Measurements from ENCODE around the gene AGPAT3. TPM values are rescaled to one million over a fixed set of nuclear protein-coding genes. Genes with fewer than 3 reads are reported as not detected.

AGPAT3 gene
- total and polyA plus RNA-seq, 8 donors: 9.9 to 83.1 (median 36.7) TPM

DNA sequence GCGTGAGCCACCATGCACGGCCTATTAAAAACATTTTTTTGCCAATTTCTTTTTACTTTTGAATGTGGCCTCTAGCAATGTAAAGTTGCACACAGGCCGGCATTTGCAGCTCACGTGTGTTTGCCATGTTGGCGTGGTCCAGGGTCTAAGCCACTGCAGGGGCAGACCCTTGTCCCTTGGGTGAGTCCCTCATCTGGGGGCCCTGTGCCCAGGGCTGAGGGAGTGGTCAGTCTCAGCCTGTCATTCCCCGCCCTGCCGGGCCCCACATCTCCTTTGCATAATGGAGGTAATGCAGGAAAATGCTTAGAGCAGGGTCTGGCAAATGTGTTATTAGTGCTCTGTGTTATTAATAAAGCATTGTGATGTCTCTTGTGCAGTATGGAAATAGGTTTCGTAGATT is 16.9 kb downstream of the AGPAT3 start:
- Histone ChIP-seq H3K4me3 (no peak overlapping the region), H3K36me3 (peaks cover 0 to 16% (median 10%) of the 10 kb centered on the region in 4 donors), H3K27ac (no peak overlapping the region), H3K4me1 (peaks cover 38 to 73% (median 50%) of the 10 kb centered on the region in 4 donors), H3K9me3 (no peaks in the 10 kb centered on the region), H3K27me3 (no peaks in the 10 kb centered on the region)
- TF ChIP-seq, protein P1, sequence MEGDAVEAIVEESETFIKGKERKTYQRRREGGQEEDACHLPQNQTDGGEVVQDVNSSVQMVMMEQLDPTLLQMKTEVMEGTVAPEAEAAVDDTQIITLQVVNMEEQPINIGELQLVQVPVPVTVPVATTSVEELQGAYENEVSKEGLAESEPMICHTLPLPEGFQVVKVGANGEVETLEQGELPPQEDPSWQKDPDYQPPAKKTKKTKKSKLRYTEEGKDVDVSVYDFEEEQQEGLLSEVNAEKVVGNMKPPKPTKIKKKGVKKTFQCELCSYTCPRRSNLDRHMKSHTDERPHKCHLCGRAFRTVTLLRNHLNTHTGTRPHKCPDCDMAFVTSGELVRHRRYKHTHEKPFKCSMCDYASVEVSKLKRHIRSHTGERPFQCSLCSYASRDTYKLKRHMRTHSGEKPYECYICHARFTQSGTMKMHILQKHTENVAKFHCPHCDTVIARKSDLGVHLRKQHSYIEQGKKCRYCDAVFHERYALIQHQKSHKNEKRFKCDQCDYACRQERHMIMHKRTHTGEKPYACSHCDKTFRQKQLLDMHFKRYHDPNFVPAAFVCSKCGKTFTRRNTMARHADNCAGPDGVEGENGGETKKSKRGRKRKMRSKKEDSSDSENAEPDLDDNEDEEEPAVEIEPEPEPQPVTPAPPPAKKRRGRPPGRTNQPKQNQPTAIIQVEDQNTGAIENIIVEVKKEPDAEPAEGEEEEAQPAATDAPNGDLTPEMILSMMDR (IDR thresholded peaks at IDR 0.05): no peak
- no peak for TF ChIP-seq POLR2A (IDR thresholded peaks at IDR 0.05)
- TF ChIP-seq POLR2AphosphoS5 (IDR thresholded peaks at IDR 0.05): no peak
- TF ChIP-seq EP300 (IDR thresholded peaks at IDR 0.05): no peak
- 94 to 98% (median 94%) methylated on average over 8 of the region's 8 CpGs for WGBS, 5 donors
- DNase-seq: no peak
- intact Hi-C loops (cut with DNase I; ENCODE audit: low total_unique reads): no loop called here

DNA sequence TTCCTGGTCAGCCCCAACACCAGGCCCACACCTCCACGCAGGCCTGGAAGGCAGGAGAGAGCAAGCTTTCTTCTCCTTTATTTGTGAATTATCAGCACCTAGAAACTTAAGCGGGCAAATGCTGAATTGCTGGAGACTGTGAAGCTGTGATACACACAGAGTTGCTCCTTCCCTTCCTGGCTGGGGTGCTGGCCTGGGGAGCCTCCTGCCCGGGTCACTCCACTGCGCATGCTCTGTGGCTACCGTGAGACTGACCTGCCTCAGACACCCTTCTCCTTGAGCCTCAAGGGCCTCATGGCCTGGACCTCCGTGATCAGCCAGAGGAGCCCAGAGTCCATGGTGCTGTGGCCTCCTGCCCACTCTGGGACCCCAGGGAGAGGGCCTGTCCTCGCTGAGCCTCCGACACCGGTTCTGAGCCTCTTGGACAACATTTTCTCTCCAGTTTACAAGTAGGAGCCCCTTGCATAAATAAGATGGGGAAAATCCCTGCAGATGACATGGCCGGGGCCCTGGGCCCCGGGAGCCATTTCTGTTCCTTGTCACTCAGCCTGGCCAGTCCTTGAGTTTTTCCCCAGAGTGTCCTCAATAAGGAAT is 18.0 kb downstream of the AGPAT3 start:
- intact Hi-C loops (cut with DNase I; ENCODE audit: low total_unique reads): no loop called here
- TF ChIP-seq POLR2AphosphoS5 (IDR thresholded peaks at IDR 0.05) (no peak), EP300 (IDR thresholded peaks at IDR 0.05) (no peak), POLR2A (IDR thresholded peaks at IDR 0.05) (no peak)
- TF ChIP-seq, protein P1 (IDR thresholded peaks at IDR 0.05): no peak
- H3K27me3 ChIP-seq: no peaks in the 10 kb centered on the region
- peaks cover 38 to 71% (median 50%) of the 10 kb centered on the region in 4 donors for H3K4me1 ChIP-seq
- no peaks in the 10 kb centered on the region for H3K9me3 ChIP-seq
- peaks cover 0 to 21% (median 11%) of the 10 kb centered on the region in 4 donors for H3K36me3 ChIP-seq
- H3K27ac ChIP-seq: peak overlapping the region in 3 of 5 donors; percentile 75 to 79 (median 77)
- DNase-seq: no peak
- 76 to 92% (median 91%) methylated on average over 9 to 11 of the region's 11 CpGs for WGBS, 5 donors
- no peak overlapping the region for H3K4me3 ChIP-seq

DNA sequence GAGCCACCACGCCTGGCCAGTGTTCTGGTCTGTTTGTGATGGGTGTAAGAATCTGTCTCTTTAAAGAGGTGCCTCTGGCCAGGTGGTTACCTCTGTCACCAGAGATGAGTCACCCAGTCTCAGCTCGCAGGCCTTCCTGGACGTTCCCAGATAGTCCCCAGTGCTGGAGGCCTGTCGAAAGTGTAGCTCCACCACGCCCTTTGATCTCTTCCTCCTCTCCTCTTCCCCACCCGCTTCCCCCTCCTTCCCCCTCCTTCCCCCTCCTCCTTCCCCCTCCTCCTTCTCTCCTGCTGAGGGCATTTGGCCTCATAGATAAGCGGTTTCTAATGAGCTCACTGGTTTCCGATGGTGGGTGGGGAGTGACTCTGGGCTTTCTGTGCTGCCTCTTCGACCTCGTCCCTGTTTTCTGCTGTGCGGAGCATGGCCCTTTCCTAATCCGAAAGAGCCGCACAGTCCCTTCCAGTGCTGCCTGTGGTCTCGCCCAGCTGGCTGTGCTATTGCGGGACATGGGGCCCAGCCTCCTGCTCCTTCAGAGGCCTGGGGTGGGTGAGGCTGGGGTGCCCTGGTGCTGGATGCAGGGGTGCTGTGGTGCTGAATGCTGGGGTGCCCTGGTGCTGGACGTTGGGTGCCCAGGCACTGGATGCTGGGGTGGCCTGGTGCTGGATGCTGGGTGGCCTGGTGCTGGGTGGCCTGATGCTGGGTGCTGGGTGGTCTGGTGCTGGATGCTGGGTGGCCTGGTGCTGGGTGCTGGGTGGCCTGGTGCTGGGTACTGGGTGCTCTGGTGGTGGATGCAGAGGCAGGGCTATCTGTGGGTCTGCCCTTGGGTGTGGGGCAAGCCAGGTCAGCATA is 19.2 kb downstream of the AGPAT3 start:
- Histone ChIP-seq H3K9me3 (no peaks in the 10 kb centered on the region), H3K4me1 (peaks cover 38 to 61% (median 50%) of the 10 kb centered on the region in 4 donors), H3K4me3 (no peak overlapping the region), H3K27ac (peak overlapping the region; percentile 69 to 79 (median 75)), H3K36me3 (peaks cover 0 to 18% (median 8%) of the 10 kb centered on the region in 4 donors), H3K27me3 (no peaks in the 10 kb centered on the region)
- 21 to 37% (median 28%) methylated on average over 14 to 16 of the region's 16 CpGs for WGBS, 5 donors
- DNase-seq: peak; percentile 61 to 86
- intact Hi-C loops (cut with DNase I; ENCODE audit: low total_unique reads): no loop called here
- TF ChIP-seq, protein P1 (IDR thresholded peaks at IDR 0.05): no peak
- TF ChIP-seq POLR2AphosphoS5 (IDR thresholded peaks at IDR 0.05): no peak
- no peak for TF ChIP-seq EP300 (IDR thresholded peaks at IDR 0.05)
- no peak for TF ChIP-seq POLR2A (IDR thresholded peaks at IDR 0.05)

DNA sequence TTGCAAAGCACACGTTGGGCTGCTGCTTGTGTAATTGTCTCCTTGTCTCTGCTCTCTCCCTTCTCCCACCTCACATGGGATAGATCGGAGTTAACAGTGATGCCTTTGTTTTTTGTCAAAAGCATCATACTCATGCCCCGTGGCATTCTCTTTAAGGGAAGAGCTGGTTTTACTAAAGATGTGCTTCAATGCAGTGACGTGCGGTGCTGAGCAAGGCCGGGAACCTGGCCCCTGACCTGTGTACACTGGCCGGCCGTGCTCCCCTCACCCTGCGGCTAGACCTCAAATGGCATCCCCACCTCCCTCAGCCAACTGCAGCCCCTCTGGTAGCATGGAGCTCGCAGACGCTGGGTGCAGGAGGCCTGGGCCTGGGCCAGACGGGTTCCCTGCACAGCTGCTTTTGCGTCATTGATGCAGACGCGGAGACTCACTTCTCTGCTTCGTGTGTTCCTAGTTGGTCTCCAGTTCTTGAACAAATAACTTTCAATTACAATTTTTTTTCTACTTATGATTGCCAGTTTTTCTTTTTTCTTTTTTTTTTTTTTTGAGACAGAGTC is 19.9 kb downstream of the AGPAT3 start:
- peaks cover 32 to 53% (median 44%) of the 10 kb centered on the region in 4 donors for H3K4me1 ChIP-seq
- TF ChIP-seq, protein P1 (IDR thresholded peaks at IDR 0.05): no peak
- no peak for TF ChIP-seq EP300 (IDR thresholded peaks at IDR 0.05)
- no peak for TF ChIP-seq POLR2AphosphoS5 (IDR thresholded peaks at IDR 0.05)
- TF ChIP-seq POLR2A (IDR thresholded peaks at IDR 0.05): no peak
- WGBS, 5 donors: 63 to 68% (median 66%) methylated on average over 16 of the region's 16 CpGs
- no peaks in the 10 kb centered on the region for H3K9me3 ChIP-seq
- H3K27ac ChIP-seq: peak overlapping the region in 4 of 5 donors; percentile 73 to 79 (median 76)
- peak in 1 of 2 donors; percentile 65 for DNase-seq
- no peak overlapping the region for H3K4me3 ChIP-seq
- H3K27me3 ChIP-seq: no peaks in the 10 kb centered on the region
- intact Hi-C loops (cut with DNase I; ENCODE audit: low total_unique reads): no loop called here
- peaks cover 0 to 19% (median 4%) of the 10 kb centered on the region in 4 donors for H3K36me3 ChIP-seq
